Measurements from ENCODE around the gene ITM2B. TPM values are rescaled to one million over a fixed set of nuclear protein-coding genes. Genes with fewer than 3 reads are reported as not detected.
"Not testable (repeated sequence)": the region's sequence is repeated elsewhere in the genome, so short reads cannot be mapped to it uniquely, and the experiment has no call there.

ITM2B gene
- polyA plus RNA-seq, result 100 to 1,000 TPM; 154 to 538 (median 387) TPM

GRCh38 chr13:48233046-48233888 is at the start of gene ITM2B:
Gene ITM2B, plus strand, starts transcription at chr13:48233206. Its CDS starts 155 bp downstream, at chr13:48233361.
- 0 to 1% (median 1%) methylated on average over 69 to 94 of the region's 94 CpGs for WGBS, 3 donors
- peak within 1 kb of the TSS; percentile 95 for H3K27ac ChIP-seq (ENCODE audit: low read depth, low read length)

DNA sequence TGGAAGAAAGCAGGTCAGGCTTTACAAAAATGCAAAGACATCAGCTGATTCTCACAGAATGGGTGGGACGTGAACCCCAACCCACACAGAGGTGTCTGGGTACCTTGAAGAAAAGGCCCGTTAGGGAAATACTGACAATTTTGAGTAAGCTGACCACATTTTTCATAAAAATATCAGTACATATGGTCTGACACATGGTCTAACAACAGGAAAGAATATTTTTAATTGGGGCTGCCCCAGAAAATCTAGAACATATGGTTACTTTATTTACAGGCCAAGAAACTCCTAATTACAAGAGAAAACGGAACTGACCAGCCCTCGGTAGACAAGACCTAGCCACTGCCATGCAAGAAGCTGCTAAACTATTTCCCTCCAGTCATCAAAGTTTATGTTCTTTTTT is 48.7 kb upstream of the ITM2B start:
- H3K27ac ChIP-seq (ENCODE audit: low read depth, low read length), result no peak overlapping the region
- 80 to 92% (median 86%) methylated on average over 4 of the region's 4 CpGs for WGBS, 3 donors

- H3K27ac ChIP-seq (ENCODE audit: low read depth, low read length), result no peak overlapping the region
Measured at GRCh38 chr13:48185018-48185417, 48.0 kb upstream of the ITM2B start.

- no peak overlapping the region for H3K27ac ChIP-seq (ENCODE audit: low read depth, low read length)
- WGBS, 3 donors, result 96 to 100% (median 100%) methylated on average over 1 of the region's 1 CpG
Measured at GRCh38 chr13:48186722-48187121, 46.3 kb upstream of the ITM2B start.

DNA sequence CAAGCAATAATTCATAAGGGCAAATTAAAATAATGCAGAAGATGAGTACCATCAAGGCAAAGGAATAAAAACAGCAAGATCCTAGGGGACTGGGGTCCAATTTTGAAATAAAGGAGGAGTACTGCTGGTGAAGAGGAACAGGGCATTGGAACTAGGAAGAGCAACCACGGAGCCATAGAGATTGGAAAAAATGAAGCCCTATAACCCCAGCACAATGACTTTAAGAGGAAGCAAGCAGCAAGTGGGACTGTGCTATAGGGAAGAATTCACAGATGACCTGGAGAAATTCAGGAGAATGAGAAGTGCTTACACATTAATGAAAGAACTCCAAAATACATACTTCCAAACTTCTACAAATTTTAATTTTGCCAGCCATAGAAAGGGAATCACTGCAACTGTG is 44.9 kb upstream of the ITM2B start:
- WGBS, 3 donors, result 54 to 81% (median 56%) methylated on average over 1 of the region's 1 CpG
- no peak overlapping the region for H3K27ac ChIP-seq (ENCODE audit: low read depth, low read length)

GRCh38 chr13:48188601-48189000 is 44.4 kb upstream of the ITM2B start:
- WGBS, 3 donors, result 62 to 77% (median 72%) methylated on average over 2 of the region's 2 CpGs
- H3K27ac ChIP-seq (ENCODE audit: low read depth, low read length), result no peak overlapping the region

GRCh38 chr13:48189171-48189570 is 43.8 kb upstream of the ITM2B start:
- WGBS, 3 donors, result 63 to 77% (median 73%) methylated on average over 1 of the region's 1 CpG
- H3K27ac ChIP-seq (ENCODE audit: low read depth, low read length), result no peak overlapping the region

DNA sequence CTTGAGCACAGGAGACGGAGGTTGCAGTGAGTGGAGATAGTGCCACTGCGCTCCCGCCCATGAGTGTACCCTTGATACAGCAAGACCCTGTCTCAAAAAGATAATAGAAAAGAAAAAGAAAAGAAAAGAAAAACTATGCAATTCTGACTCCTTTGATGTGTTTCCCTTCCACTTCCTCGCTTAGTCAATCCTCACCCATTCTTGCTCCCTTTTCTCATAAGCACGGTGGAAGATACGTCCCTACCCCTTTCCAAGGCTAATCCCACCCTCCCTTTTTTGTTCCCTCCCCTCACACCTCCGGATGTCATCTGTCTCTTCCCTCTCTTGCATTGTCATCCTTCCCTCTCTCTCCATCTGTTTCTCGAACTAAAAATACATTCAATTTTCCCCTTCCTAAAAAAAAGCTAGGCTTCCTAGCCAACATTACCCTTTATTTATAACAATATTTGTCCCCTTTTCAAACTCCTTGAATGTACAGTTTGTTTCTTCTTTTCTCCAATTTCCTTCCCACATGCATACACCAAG is 40.5 kb upstream of the ITM2B start:
- WGBS, 3 donors, result 74 to 77% (median 76%) methylated on average over 8 of the region's 8 CpGs
- H3K27ac ChIP-seq (ENCODE audit: low read depth, low read length), result no peak overlapping the region

GRCh38 chr13:48194379-48194754 is 38.6 kb upstream of the ITM2B start:
- H3K27ac ChIP-seq (ENCODE audit: low read depth, low read length), result peak overlapping the region; percentile 5
- 33 to 63% (median 43%) methylated on average over 3 of the region's 3 CpGs for WGBS, 3 donors

GRCh38 chr13:48199404-48199946 is 33.5 kb upstream of the ITM2B start:
- 61 to 70% (median 68%) methylated on average over 4 of the region's 4 CpGs for WGBS, 3 donors

GRCh38 chr13:48201044-48201443 is 32.0 kb upstream of the ITM2B start:
- 63 to 89% (median 86%) methylated on average over 3 of the region's 3 CpGs for WGBS, 3 donors
- H3K27ac ChIP-seq (ENCODE audit: low read depth, low read length), result no peak overlapping the region

More at GRCh38 chr13:48199404-48199946, 33.5 kb upstream of the ITM2B start:
- H3K27ac ChIP-seq (ENCODE audit: low read depth, low read length), result no peak overlapping the region

- WGBS, 3 donors, result 83 to 92% (median 87%) methylated on average over 4 of the region's 4 CpGs
- H3K27ac ChIP-seq (ENCODE audit: low read depth, low read length), result not testable (repeated sequence)
Measured at GRCh38 chr13:48207207-48207606, 25.8 kb upstream of the ITM2B start.

GRCh38 chr13:48210178-48210577 is 22.8 kb upstream of the ITM2B start:
- no peak overlapping the region for H3K27ac ChIP-seq (ENCODE audit: low read depth, low read length)
- 71 to 83% (median 81%) methylated on average over 3 of the region's 3 CpGs for WGBS, 3 donors

DNA sequence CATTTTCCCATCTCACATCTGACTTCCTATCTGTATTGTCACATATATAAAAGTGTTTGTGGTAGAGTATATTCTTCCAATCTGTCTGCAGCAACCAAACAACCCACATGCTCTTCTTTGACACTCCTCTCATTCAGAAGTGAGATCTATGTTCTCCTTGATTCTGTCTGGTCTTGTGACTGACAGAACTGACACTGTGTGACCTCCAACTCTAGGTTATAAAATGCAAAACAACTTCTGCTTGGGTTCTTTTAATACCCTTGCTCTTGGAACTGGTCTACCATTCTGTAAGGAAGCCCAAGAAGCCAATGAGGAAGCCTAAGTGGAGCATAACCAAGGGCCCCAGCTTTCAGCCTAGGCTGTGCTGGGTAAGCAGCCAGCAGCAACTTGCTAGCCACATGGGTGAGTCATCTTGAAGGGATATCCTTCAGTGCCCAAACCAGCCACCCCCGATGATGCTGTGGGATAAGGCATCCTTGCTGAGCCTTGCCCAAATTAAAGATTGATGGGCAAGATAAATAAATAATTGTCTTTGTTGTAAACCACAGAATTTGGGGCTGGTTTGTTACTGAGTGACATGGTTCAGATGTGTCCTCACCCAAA is 18.4 kb upstream of the ITM2B start:
- 85 to 100% (median 87%) methylated on average over 1 of the region's 1 CpG for WGBS, 3 donors

DNA sequence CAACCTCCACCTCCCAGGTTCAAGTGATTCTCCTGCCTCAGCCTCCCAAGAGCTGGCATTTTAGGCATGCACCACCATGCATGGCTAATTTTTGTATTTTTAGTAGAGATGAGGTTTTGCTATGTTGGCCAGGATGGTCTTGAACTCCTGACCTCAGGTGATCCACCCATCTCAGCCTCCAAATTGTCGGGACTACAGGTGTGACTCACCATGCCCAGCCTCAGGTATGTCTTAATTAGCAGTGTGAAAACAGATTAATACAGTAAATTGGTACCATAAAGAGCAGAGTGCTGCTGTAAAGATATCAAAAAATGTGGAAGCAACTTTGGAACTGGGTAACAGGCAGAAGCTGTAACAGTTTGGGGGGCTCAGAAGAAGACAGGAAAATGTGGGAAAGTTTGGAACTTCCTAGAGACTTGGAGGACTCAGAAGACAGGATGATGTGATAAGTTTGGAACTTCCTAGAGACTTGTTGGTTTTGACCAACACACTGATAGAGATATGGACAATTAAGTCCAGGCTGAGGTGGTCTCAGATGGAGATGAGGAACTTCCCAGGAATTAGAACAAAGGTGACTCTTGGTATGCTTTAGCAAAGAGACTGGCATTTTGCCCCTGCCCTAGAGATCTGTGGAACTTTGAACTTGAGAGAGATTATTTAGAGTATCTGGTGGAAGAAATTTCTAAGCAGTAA is 17.3 kb upstream of the ITM2B start:
- 87 to 94% (median 92%) methylated on average over 1 of the region's 1 CpG for WGBS, 3 donors
- H3K27ac ChIP-seq (ENCODE audit: low read depth, low read length), result not testable (repeated sequence)

More for the DNA sequence above, 18.4 kb upstream of the ITM2B start:
- H3K27ac ChIP-seq (ENCODE audit: low read depth, low read length), result no peak overlapping the region

GRCh38 chr13:48216204-48216711 is 16.7 kb upstream of the ITM2B start:
- no peak overlapping the region for H3K27ac ChIP-seq (ENCODE audit: low read depth, low read length)
- WGBS, 3 donors, result 95 to 98% (median 97%) methylated on average over 2 of the region's 2 CpGs

GRCh38 chr13:48220592-48220980 is 12.4 kb upstream of the ITM2B start:
- no peak overlapping the region for H3K27ac ChIP-seq (ENCODE audit: low read depth, low read length)
- 76% methylated on average over 2 of the region's 2 CpGs for WGBS, 3 donors

- 23 to 61% (median 28%) methylated on average over 8 of the region's 8 CpGs for WGBS, 3 donors
- H3K27ac ChIP-seq (ENCODE audit: low read depth, low read length), result peak overlapping the region; percentile 16
Measured at GRCh38 chr13:48220981-48221685, 11.9 kb upstream of the ITM2B start.
